Mesenteric fat pad (tissue), 1 donor: Measurements from ENCODE around the gene ATXN7L3B. TPM values are rescaled to one million over a fixed set of nuclear protein-coding genes. Genes with fewer than 3 reads are reported as not detected.
"Not testable (repeated sequence)": the region's sequence is repeated elsewhere in the genome, so short reads cannot be mapped to it uniquely, and the experiment has no call there.

Experiments
- DNase-seq: peaks from one replicate; pipeline ENCODE4 v3.0.0-alpha.2; 2020; ENCODE audit warnings: low spot score
- long read RNA-seq: library from polyadenylated mRNA; unstranded; transcript quantifications from one replicate; pipeline ENCODE4 v2.0.0, GENCODE V29; 2020
- total RNA-seq: library from RNA; stranded (reverse); fragmentation: NEBNext Ultra II Directional; extraction: Animal tissue kit (Norgen Biotek cat#: 25700); gene quantifications from one replicate; pipeline ENCODE4 v1.2.1, GENCODE V29; 2021
- donor health status: DM: yes; HTN: yes; CAD: no.

Gene ATXN7L3B, protein sequence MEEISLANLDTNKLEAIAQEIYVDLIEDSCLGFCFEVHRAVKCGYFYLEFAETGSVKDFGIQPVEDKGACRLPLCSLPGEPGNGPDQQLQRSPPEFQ
- total RNA-seq, result 17.0 TPM
- long read RNA-seq, full-length matches to known transcripts, result 24 of 24 reads
- long read RNA-seq, partial matches to known transcripts, result 0 of 24 reads
- long read RNA-seq, other reads (novel, unspliced or antisense), result 0 of 24 reads

DNA sequence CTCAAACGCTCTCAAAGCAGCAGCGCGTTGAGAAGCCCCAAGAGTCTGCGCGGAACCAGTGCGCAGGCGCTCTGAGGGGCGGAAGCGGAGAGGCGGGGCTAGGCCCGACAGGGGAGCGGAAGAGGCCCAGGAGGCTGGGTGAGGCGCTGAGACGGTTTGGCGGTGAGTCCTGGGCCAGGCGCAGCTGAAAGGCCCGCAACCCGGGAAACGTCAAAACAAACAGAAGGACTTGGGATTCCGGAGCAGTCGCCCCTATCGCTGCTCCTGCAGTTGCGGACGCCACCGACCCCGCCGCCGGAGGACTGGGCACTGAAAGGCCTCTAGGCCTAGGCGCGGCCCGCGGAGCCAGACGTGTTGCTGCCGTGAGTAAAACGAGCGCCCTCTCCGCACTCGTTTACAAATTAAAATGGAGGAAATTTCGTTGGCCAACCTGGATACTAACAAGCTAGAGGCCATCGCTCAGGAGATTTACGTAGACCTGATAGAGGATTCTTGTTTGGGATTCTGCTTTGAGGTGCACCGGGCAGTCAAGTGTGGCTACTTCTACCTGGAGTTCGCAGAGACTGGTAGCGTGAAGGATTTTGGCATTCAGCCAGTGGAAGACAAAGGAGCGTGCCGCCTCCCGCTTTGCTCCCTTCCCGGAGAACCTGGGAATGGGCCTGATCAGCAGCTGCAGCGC is at the start of gene ATXN7L3B:
Gene ATXN7L3B (plus strand): TSS at position 129 of the 679 bp plus-strand sequence. CDS start 278 bp downstream, at position 407.
- peak; percentile 97 for DNase-seq

- no peak for DNase-seq
Observed at GRCh38 chr12:74488134-74488533, 49.5 kb upstream of the ATXN7L3B start.

- DNase-seq, result no peak
Observed at GRCh38 chr12:74489543-74489942, 48.1 kb upstream of the ATXN7L3B start.

DNA sequence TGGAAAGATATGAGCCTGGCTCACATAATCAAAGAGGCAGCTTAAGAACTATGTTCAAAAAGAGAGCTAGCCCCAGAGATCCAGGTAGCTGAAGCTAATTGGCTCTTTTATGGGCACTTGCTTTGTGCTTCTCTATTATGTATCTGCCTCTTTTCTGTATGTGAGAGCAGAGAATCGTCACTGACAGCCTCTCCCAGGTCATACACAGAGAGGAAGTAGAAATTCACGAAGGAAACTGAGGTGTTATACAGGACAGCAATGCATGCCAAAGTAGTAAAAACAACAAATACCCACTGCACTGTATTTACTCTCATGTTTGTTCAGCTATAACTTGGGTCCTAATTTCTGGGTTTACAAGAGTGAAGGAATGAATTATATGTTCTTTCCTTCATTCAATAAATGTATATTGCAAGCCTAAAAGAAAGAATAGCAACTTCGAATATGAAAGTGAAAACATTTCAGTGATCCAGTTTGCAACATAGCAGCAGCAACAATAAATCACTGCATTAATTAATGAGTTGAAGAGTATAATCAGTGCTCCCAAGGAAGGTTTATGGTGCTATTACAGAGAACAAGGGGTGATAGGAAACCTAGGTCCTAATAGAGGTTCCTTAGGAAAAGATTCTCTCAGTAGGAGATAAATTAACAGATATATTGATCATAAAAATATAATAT is 47.1 kb upstream of the ATXN7L3B start:
- no peak for DNase-seq

GRCh38 chr12:74491374-74491773 is 46.3 kb upstream of the ATXN7L3B start:
- DNase-seq, result no peak

GRCh38 chr12:74499192-74499591 is 38.4 kb upstream of the ATXN7L3B start:
- DNase-seq, result no peak

GRCh38 chr12:74508873-74509657 is 28.6 kb upstream of the ATXN7L3B start:
- not testable (repeated sequence) for DNase-seq

- no peak for DNase-seq
Observed at GRCh38 chr12:74509886-74510285, 27.7 kb upstream of the ATXN7L3B start.

GRCh38 chr12:74514098-74514872 is 23.4 kb upstream of the ATXN7L3B start:
- no peak for DNase-seq

DNA sequence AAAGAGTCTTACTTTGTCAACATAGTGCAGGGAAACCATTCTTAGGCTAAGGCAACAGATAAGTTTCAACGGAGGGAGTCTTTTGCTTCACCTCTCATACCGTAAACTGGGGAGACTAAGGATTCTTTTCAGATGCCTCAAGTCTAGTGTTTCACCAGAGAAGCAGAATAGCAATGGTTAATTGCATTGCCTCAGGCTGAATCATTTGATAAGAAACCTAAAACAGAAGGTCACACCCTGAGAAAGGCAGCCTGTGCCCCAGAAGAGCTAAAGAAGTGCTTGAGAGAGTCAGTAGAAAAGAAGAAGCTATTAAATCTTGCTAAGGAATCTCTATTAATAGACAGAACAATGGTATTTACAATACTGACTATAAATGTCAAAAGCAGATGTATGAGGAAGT is 21.8 kb upstream of the ATXN7L3B start:
- no peak for DNase-seq

DNA sequence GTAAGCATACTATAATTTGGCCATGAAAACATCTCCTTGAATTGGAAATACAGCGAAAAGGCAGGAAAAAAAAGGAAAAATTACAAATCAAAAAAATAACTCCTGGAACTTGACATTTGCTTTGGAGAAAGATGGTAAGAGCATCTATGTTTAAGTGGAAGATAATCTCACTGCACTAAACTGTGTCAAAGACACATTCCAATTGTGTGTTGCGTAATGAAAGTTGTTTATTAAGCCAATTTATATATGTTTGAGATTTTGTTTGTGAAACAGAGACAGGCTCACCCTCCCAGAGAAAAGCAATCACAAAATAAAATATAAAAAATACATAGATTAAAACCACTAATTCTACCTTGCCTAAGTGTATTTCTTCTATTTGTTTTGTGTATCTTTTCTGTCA is 11.1 kb upstream of the ATXN7L3B start:
- no peak for DNase-seq

DNA sequence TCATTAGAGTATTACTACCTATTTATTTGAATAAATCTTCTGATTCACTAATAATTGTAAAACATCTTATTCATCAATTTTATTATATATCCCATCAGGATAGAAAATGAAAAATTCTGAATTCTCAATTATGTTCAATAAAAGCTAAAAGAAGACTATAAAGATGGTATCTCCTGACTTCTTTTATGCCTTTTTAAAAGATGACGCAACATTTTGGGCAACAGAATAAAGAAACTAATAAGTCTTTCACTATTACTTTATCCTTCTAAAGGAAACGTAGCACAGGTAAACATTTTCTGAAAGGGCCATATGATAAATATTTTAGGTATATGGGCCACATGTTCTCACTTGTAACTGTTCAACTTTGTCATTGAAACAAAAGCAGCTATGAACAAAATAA is 10.1 kb upstream of the ATXN7L3B start:
- DNase-seq, result no peak

- no peak for DNase-seq
Observed at GRCh38 chr12:74530676-74531075, 7.0 kb upstream of the ATXN7L3B start.

- no peak for DNase-seq
Observed at GRCh38 chr12:74535536-74535935, 2.1 kb upstream of the ATXN7L3B start.

DNA sequence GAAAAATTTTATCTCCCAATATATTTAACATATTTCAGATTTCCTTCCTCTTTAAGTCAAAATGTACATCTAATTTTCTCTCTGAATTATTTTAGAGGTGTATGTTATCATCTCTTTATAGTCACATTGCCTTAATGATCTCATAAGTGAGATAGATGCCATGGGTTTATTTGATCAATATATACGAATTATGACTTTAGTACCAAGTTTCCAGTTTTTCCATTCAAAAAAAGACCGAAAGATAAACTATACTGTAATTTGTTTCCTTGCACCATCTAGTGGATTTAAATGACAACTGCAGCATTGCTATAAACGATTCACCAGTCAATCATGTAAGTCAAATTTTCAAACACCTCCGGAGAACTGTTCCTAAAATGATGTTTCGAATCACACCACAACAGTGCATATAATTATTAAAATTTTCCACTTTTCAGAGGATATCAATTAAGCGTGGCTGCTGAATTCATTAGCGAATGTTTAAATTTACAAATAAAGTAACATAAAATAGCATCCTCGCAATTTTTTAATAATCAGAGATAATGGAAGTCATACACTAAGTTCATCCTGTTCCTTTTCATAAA is 419 bp upstream of the ATXN7L3B start:
- DNase-seq, result no peak

- DNase-seq, result no peak
Observed at GRCh38 chr12:74538491-74539258, 1.0 kb downstream of the ATXN7L3B start.

- DNase-seq, result no peak
Observed at GRCh38 chr12:74539261-74539660, 1.6 kb downstream of the ATXN7L3B start.

GRCh38 chr12:74539765-74540526 is 2.3 kb downstream of the ATXN7L3B start:
- DNase-seq, result no peak

- DNase-seq, result no peak
Observed at GRCh38 chr12:74541074-74541473, 3.4 kb downstream of the ATXN7L3B start.
